ENCODE results near the gene ITPA. TPM values are rescaled to one million over a fixed set of nuclear protein-coding genes. Genes with fewer than 3 reads are reported as not detected.

ITPA gene
- total RNA-seq, 1 donor from 2014 or later = 38.0 TPM

GRCh38 chr20:3243718-3244358 lies 34.5 kb downstream of the ITPA start:
- no peak for DNase-seq (ENCODE audit: low spot score)

- DNase-seq (ENCODE audit: low spot score) = no peak
Measured at GRCh38 chr20:3244613-3245012, 35.3 kb downstream of the ITPA start.

GRCh38 chr20:3245156-3245555 lies 35.9 kb downstream of the ITPA start:
- DNase-seq (ENCODE audit: low spot score) = no peak

- DNase-seq (ENCODE audit: low spot score) = no peak
Measured at GRCh38 chr20:3245711-3246110, 36.4 kb downstream of the ITPA start.

- no peak for DNase-seq (ENCODE audit: low spot score)
Measured at GRCh38 chr20:3246682-3247081, 37.4 kb downstream of the ITPA start.

- no peak for DNase-seq (ENCODE audit: low spot score)
Measured at GRCh38 chr20:3247638-3248037, 38.3 kb downstream of the ITPA start.

GRCh38 chr20:3248167-3248992 lies 39.1 kb downstream of the ITPA start:
- no peak for DNase-seq (ENCODE audit: low spot score)

- DNase-seq (ENCODE audit: low spot score) = no peak
Measured at GRCh38 chr20:3248993-3249347, 39.7 kb downstream of the ITPA start.

- no peak for DNase-seq (ENCODE audit: low spot score)
Measured at GRCh38 chr20:3250091-3250504, 40.8 kb downstream of the ITPA start.

GRCh38 chr20:3251806-3252205 lies 42.5 kb downstream of the ITPA start:
- DNase-seq (ENCODE audit: low spot score) = no peak

- no peak for DNase-seq (ENCODE audit: low spot score)
Measured at GRCh38 chr20:3255728-3256127, 46.4 kb downstream of the ITPA start.

- no peak for DNase-seq (ENCODE audit: low spot score)
Measured at GRCh38 chr20:3258429-3258828, 49.1 kb downstream of the ITPA start.

- no peak for DNase-seq (ENCODE audit: low spot score)
Measured at GRCh38 chr20:3262566-3262965, 53.3 kb downstream of the ITPA start.

GRCh38 chr20:3270051-3270450 lies 60.8 kb downstream of the ITPA start:
- DNase-seq (ENCODE audit: low spot score) = no peak

- no peak for DNase-seq (ENCODE audit: low spot score)
Measured at GRCh38 chr20:3273371-3273770, 64.1 kb downstream of the ITPA start.

Other genes with a start within 250 kb of the ITPA start
- not detected for gene GNRH2, start 165.9 kb upstream of the ITPA start, total RNA-seq
- 36.5 TPM for gene MRPS26, start 163.4 kb upstream of the ITPA start, total RNA-seq
- 1.5 TPM for gene OXT, start 137.9 kb upstream of the ITPA start, total RNA-seq
- gene AVP, start 124.8 kb upstream of the ITPA start, total RNA-seq = 0.96 TPM
- 15.4 TPM for gene FASTKD5, start 49.6 kb upstream of the ITPA start, total RNA-seq
- 3.7 TPM for gene UBOX5, start 49.6 kb upstream of the ITPA start, total RNA-seq
- gene LZTS3, start 35.9 kb upstream of the ITPA start, total RNA-seq = 6.2 TPM
- gene DDRGK1, start 4.8 kb upstream of the ITPA start, total RNA-seq = 59.3 TPM
- gene SLC4A11, start 29.7 kb downstream of the ITPA start, total RNA-seq = 1.2 TPM
- 26.1 TPM for gene DNAAF9, start 198.2 kb downstream of the ITPA start, total RNA-seq